Activated CD4-positive, alpha-beta memory T cell treated with anti-CD3 and anti-CD28 coated beads, Interleukin-2, amount 10 ng/mL, durations not matched to agents 7 days and 5 days (primary cell): ENCODE results near the gene FAM20C. TPM values are rescaled to one million over a fixed set of nuclear protein-coding genes. Genes with fewer than 3 reads are reported as not detected.
"Not testable (repeated sequence)": the region's sequence is repeated elsewhere in the genome, so short reads cannot be mapped to it uniquely, and the experiment has no call there.

ENCODE experiments used
- CTCF ChIA-PET: fragments of 350-600 bp; sonication (Branson Sonifier 250); formaldehyde crosslinking; loops from one replicate; lab custom pipeline; 2021; ENCODE audit warnings: antibody characterized with exemption, inconsistent platforms; lab: Charles Lee
- POLR2A ChIA-PET: fragments of 350-600 bp; sonication (Branson Sonifier 250); formaldehyde crosslinking; loops from one replicate; lab custom pipeline; 2021; ENCODE audit warnings: antibody characterized with exemption; lab: Charles Lee
- DNase-seq: peaks from one replicate; pipeline ENCODE4 v3.0.0-alpha.2; 2020
- H3K27ac Mint-ChIP-seq: one replicate; pipeline ENCODE4 v1.8.0; 2021; ENCODE audit warnings: mild to moderate bottlenecking, mixed read lengths
- H3K27me3 Mint-ChIP-seq: one replicate; pipeline ENCODE4 v1.8.0; 2021; ENCODE audit warnings: mixed read lengths
- H3K36me3 Mint-ChIP-seq: one replicate; pipeline ENCODE4 v1.8.0; 2021; ENCODE audit warnings: low read depth, mixed read lengths
- H3K4me1 Mint-ChIP-seq: one replicate; pipeline ENCODE4 v1.8.0; 2021; ENCODE audit warnings: mixed read lengths
- H3K4me3 Mint-ChIP-seq: one replicate; pipeline ENCODE4 v1.8.0; 2021; ENCODE audit warnings: mild to moderate bottlenecking, mixed read lengths
- H3K9me3 Mint-ChIP-seq: one replicate; pipeline ENCODE4 v1.8.0; 2021; ENCODE audit warnings: mixed read lengths
- total RNA-seq, 2 experiments: library from RNA; stranded (reverse); gene quantifications; one replicate each; pipeline ENCODE4 v1.2.3, GENCODE V29; 2021

The FAM20C gene
- total RNA-seq, 2 experiments from 2014 or later: 0.13 TPM; not detected in 1

DNA sequence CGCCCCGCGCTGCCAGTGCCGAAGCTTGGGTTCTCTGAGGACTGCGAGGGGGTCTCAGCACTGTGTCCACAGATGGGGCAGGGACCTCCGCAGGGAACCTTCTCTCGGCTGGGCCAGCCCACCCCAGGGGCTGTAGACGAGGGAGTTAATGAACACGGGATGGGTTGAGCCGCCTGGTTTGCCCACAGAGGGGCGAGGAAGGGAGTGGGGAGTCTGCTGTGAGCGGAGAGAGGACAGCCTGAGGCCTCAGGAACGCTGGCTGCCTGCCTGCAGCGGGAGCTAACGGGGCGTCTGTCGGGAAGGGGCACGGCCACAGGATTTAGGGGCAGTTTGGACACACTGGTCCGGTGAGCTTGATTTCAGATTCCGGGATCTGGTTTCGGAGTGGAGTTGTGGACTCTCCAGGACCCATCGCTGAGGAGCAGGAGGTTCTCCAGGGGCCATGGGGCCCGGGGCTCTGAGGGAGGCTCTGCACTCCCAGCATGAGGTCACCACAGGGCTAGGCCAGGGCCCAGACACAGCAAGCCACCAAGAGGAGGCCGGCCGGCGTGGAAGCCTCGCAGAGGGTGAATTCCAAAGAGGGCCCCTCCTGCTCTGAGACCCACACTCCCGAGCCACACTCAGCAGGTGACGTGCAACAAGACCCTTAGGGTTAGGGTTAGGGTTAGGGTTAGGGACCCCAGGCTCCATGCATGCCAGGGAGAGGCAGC is 19.0 kb upstream of the FAM20C start:
- Mint-ChIP-seq H3K27ac (no peak overlapping the region), H3K9me3 (no peaks in the 10 kb centered on the region), H3K4me3 (no peak overlapping the region), H3K36me3 (no peaks in the 10 kb centered on the region), H3K4me1 (no peaks in the 10 kb centered on the region), H3K27me3 (no peaks in the 10 kb centered on the region)
- POLR2A ChIA-PET: no interaction called here
- CTCF ChIA-PET: no interaction called here
- no peak for DNase-seq

DNA sequence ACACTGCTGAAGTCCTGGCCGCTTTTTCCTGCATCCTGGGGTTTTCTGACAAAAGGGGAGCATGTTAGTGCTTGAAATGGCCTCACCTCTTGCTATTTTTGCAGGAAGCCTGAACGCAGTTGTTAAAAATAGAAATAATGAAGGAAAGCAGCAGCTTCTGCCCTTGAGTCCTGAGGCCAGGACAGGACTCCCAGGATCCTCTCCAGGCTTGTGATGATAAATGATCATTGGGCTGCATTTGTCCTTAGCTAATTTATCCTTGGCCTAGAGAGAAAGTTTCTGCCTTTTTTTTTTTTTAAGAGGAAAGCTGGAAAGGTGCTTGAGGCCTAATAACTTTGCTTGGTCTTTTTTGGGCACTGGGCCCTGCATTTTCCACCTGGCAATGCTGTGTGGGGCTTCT is 17.7 kb upstream of the FAM20C start:
- H3K4me3 Mint-ChIP-seq: no peak overlapping the region

DNA sequence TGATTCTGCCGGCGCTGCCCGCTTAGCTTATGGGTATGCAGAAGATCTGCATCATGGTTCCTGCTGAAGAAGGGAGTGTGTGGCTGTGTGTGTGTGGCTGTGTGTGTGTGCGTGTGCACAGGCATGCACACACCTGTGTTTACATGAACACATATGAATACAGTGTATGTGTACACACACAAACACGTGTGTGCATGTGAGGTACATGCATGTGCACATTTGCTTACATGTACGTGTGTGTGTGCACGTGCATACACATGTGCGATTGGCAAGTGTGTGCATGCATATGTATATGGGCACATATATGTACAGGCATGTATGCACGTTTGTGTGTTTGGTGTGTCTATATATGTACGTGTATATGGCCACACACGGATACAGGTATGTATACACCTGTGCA is 16.4 kb upstream of the FAM20C start:
- ChIA-PET CTCF (no interaction called here), POLR2A (no interaction called here)
- Mint-ChIP-seq H3K4me1 (no peaks in the 10 kb centered on the region), H3K27me3 (no peaks in the 10 kb centered on the region), H3K4me3 (no peak overlapping the region), H3K27ac (no peak overlapping the region), H3K36me3 (no peaks in the 10 kb centered on the region), H3K9me3 (no peaks in the 10 kb centered on the region)
- no peak for DNase-seq

More for the DNA sequence above, 17.7 kb upstream of the FAM20C start:
- Mint-ChIP-seq H3K27me3 (no peaks in the 10 kb centered on the region), H3K4me1 (no peaks in the 10 kb centered on the region), H3K36me3 (no peaks in the 10 kb centered on the region), H3K27ac (no peak overlapping the region), H3K9me3 (no peaks in the 10 kb centered on the region)
- ChIA-PET CTCF (no interaction called here), POLR2A (no interaction called here)
- no peak for DNase-seq

DNA sequence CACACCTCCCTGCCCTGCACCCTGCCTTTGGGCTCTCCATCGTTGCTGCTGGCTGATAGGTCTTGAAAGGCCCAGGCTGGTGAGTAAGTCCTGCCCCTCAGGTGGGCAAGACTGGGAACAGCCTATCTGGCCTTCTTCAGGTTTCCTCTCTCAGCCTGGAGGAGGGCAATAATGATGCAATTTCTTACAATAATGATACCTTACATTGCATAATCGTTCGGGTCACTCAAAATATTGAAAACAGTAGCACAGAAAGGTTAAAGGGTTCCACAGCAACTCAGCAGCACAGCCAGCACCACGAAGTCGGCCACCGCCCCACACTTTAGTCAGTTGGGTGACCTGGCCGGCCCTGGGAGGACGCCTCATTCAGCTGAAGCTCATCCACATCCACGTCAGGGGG is 16.0 kb upstream of the FAM20C start:
- ChIA-PET CTCF (no interaction called here), POLR2A (no interaction called here)
- no peak overlapping the region for H3K27ac Mint-ChIP-seq
- no peaks in the 10 kb centered on the region for H3K9me3 Mint-ChIP-seq
- no peaks in the 10 kb centered on the region for H3K36me3 Mint-ChIP-seq
- no peaks in the 10 kb centered on the region for H3K4me1 Mint-ChIP-seq
- no peak overlapping the region for H3K4me3 Mint-ChIP-seq
- no peaks in the 10 kb centered on the region for H3K27me3 Mint-ChIP-seq
- DNase-seq: no peak

DNA sequence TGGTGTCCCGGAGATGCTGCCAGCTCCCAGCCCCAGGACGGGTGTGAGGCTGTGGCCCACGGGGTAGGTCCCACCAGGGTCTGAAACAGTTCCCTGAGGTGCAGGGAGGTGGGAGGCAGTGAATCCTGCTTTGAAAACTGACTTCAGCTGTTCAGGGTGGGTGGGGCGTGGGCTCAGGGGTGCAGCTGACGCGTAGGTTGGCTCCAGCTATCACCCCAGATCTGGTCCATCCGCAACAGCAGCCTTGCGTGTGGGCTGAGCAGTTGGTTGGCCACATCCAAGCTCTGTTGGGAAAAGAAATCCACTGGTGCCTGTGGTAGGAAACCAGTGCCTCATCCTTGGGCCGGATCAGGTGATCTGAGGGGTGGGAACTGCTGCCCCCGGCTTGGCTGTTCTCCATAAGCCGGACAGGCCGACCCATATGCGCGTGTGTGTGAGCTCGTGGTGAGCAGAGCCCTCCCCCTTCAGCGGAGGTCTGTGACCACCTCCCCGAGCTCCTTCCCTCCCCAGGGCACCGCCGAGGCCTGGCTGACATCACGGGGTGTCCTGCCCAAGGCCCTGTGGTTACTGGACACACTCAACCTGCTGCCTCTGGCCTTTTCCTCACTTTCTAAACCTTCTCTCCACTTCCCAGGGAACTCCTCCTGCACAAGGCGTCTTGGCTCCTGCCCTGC is 15.4 kb upstream of the FAM20C start:
- H3K27ac Mint-ChIP-seq: no peak overlapping the region
- no peak for DNase-seq
- H3K9me3 Mint-ChIP-seq: no peaks in the 10 kb centered on the region
- H3K4me3 Mint-ChIP-seq: no peak overlapping the region
- no peaks in the 10 kb centered on the region for H3K27me3 Mint-ChIP-seq
- no peaks in the 10 kb centered on the region for H3K4me1 Mint-ChIP-seq
- no peaks in the 10 kb centered on the region for H3K36me3 Mint-ChIP-seq
- CTCF ChIA-PET: no interaction called here
- POLR2A ChIA-PET: no interaction called here

DNA sequence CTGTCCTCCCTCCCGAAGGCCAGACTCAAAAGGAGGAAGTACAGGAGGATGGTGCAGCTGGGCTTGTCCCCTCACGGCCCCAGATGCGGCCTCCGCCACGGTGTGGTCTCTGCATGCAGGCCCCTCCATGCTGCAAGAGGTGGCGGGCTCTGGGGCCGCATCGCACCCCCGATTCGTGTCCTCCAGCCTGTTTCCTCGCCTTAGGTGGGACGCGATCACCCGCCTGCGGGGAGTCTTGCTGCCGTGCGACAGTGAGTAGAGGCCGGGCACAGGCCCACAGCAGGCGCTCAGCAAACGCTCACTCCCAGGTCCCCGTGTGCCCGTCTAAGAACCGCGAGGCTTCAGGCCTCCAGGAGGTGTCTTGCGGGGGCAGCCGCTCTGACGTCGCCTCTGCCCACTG is 13.9 kb upstream of the FAM20C start:
- POLR2A ChIA-PET: no interaction called here
- Mint-ChIP-seq H3K9me3 (no peaks in the 10 kb centered on the region), H3K36me3 (no peaks in the 10 kb centered on the region), H3K27me3 (no peaks in the 10 kb centered on the region), H3K4me3 (no peak overlapping the region), H3K4me1 (no peaks in the 10 kb centered on the region), H3K27ac (no peak overlapping the region)
- no peak for DNase-seq
- CTCF ChIA-PET: no interaction called here

DNA sequence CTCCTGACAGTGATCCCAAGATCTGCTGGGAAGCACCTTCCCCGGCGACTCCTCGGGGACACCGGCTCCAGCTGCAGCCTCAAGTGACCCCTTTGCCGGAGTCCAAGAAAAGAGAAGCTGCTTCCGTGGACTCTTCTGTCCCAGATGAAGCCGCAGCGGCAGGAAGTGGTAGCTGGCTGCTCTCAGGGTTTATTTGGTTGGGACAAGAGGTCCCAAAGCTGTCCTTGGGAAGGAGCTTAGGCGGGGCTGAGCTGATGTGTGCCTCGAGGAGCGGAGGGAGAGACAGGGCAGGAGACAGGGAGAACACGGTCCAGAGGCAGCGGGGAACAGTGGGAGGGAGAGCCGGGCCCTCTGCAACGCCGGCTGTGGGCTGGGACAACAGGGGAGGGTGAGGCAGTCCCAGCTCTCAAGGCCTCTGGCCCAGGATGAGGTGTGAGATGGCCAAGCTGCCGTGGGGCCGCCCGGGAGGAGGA is 13.1 kb upstream of the FAM20C start:
- H3K27me3 Mint-ChIP-seq: no peaks in the 10 kb centered on the region
- CTCF ChIA-PET: no interaction called here
- no peak for DNase-seq
- POLR2A ChIA-PET: no interaction called here
- no peak overlapping the region for H3K27ac Mint-ChIP-seq
- H3K4me1 Mint-ChIP-seq: no peaks in the 10 kb centered on the region
- H3K9me3 Mint-ChIP-seq: no peaks in the 10 kb centered on the region
- no peaks in the 10 kb centered on the region for H3K36me3 Mint-ChIP-seq
- no peak overlapping the region for H3K4me3 Mint-ChIP-seq

DNA sequence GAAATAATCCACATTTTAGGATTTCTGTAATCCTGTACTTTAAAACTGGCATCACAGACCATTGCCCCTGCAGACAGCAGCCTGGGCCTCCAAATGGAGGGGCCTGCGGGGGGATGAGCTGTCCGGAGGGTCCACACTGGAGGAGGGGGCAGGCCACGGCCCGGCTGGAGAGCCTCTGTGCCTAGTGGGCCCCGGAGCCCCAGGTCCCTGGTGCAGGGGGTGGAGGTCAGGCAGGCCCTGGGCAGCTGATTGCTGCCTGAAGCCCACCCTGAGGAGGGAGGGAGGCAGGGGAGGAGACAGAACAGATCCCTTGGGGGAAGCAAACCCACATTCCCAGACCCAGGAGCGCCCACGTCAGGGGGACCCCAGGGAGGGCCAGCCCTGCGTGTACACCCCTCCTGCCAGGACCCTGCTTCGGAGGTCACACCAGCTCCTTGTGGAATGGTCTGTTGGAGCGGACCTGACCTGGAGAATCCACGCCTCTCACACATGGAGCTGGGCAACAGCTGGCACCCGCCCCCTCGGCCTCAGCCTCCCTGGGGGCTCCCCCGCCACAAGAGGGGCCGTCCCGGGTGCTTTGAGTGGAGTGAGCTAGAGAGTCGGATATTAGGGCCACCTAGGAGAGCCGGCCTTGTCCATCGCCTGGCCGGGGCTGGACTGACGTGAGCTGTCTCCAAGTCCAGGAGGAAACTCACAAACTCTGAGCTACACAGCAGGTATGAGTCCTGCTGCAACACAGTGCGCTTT is 12.2 kb upstream of the FAM20C start:
- Mint-ChIP-seq H3K4me1 (no peaks in the 10 kb centered on the region), H3K9me3 (no peaks in the 10 kb centered on the region), H3K4me3 (no peak overlapping the region), H3K27ac (no peak overlapping the region), H3K36me3 (no peaks in the 10 kb centered on the region), H3K27me3 (no peaks in the 10 kb centered on the region)
- POLR2A ChIA-PET: no interaction called here
- no peak for DNase-seq
- CTCF ChIA-PET: no interaction called here

DNA sequence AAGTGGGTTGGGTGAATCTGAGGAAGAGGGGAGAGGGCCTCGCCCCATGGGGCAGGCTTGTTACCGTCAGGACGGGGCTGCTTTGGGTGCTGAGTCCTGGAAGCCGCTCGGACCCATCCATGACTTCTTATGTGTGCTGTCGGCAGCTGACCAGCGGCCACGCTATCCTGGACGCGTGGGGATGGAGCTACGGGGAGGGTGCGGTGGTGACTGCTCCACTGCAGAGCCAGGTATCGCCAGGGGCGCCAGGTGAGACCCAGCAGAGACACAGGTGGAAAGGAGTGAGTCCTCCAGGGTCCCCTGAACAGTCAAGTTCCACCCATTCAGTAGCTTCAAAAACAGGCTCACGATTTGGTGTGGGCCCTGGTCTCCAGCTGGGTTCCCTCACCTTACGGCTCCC is 10.6 kb upstream of the FAM20C start:
- Mint-ChIP-seq H3K4me1 (no peaks in the 10 kb centered on the region), H3K9me3 (no peaks in the 10 kb centered on the region), H3K36me3 (no peaks in the 10 kb centered on the region), H3K4me3 (no peak overlapping the region), H3K27ac (no peak overlapping the region), H3K27me3 (no peaks in the 10 kb centered on the region)
- POLR2A ChIA-PET: no interaction called here
- no peak for DNase-seq
- CTCF ChIA-PET: no interaction called here

DNA sequence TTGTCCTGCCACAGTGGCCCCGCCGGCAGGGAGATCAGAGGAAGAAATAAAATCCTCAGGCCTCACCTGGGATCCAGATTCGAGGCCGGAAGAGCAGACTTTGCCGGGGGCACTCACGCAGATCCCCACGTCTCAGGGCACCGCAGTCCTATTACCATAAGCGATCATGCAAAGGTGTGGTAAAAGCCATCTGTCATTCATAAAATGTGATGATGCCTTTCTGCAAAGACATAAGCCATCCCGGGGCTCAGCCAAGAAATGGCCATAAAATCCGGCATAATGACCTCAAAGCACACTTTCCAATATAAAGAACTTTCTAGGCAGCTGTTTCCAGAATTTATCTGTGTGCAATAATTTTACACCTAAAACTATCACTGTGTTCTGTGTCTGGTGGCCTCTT is 9.9 kb upstream of the FAM20C start:
- CTCF ChIA-PET, H3K27me3 Mint-ChIP-seq, H3K4me3 Mint-ChIP-seq, H3K27ac Mint-ChIP-seq, H3K36me3 Mint-ChIP-seq, DNase-seq, H3K4me1 Mint-ChIP-seq, POLR2A ChIA-PET, H3K9me3 Mint-ChIP-seq: not testable (repeated sequence)

DNA sequence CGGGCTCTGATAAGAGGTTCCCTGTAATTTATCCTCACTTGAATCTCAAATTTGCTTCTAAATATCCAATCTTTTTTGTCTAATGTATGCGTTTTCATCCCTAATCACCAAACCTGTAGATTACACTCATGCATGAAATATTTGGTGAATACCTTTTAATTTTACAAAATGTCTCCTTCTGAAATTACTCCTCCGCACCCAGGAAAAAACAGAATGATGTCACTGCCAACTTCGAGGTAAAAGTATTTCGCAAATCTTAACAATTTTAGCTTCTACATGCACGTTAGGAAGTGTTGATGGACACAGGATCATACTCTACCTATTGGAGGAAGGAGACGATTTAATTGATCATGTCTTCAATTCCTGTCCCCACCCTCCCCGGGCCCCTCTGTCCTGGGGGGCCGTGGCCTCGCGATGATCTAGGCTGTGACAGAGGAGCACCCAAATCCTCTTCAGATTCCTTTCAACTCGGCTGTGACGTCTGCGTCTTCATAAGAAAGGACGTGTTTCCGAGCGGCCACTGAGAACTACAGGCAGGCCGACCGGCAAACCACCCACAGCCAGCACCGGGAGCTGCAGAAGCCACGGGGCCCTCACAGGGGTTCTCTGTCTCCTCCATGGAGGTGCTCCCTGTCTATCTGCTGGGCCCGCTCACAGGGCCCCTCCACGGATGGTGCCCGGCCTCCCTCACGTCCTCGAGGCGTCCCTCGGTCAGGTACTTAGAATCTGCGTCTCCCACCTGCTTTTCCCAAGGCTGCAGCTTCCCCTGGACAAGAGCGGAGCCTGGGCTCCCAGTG is 8.7 kb upstream of the FAM20C start:
- Mint-ChIP-seq H3K27me3 (no peaks in the 10 kb centered on the region), H3K27ac (no peak overlapping the region), H3K36me3 (no peaks in the 10 kb centered on the region), H3K9me3 (no peaks in the 10 kb centered on the region), H3K4me3 (no peak overlapping the region), H3K4me1 (no peaks in the 10 kb centered on the region)
- CTCF ChIA-PET: no interaction called here
- no peak for DNase-seq
- POLR2A ChIA-PET: no interaction called here

DNA sequence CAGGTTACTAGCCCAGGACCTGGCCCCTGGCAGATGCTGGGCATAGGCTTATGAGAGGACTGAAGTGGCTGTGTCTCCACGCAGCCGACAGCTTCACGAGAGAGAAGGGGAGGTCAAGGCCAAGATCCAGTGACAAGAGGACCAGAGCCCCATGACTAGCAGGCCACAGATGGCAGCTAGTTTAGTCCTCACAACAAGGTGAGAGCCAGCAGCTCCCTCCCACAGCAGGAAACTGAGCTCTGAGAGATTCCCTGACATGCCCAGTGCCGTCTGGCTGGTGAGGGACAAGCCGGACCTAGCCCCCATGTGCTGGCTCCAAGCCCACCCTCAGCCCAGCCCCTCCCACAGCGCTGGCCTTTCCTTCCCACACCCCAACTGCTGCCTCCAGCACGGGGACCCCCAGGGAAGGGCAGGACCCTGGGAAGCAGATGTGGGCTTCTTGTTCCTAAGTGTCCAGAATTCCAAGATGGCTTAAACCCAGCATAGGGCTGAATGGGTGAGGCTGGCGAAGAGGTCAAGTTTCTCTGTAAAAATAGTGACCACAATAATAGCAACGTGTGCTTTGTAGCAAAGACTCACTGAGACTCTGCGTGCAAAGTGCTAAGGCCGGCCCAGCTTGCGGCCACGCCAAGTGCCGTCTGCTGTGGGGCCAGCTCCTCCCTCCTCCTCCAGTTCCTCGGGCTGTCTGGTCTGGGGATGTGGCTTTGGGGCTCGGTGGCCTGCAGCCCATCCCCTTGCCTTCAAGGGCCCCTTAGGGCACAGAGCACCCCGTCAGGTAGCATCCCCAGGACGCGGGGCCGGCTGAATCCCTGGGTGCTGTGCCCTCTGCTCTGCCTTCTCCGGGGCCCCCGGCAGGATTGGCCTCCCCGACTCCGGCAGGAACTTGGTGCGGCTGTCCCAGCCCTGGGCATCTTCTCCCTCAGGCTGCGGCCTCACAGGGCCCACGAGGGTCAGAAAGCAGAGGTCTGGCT is 7.8 kb upstream of the FAM20C start:
- H3K9me3 Mint-ChIP-seq: no peaks in the 10 kb centered on the region
- ChIA-PET CTCF (no interaction called here), POLR2A (no interaction called here)
- peaks cover 2% of the 10 kb centered on the region for H3K27me3 Mint-ChIP-seq
- no peak overlapping the region for H3K27ac Mint-ChIP-seq
- no peaks in the 10 kb centered on the region for H3K4me1 Mint-ChIP-seq
- H3K36me3 Mint-ChIP-seq: no peaks in the 10 kb centered on the region
- no peak overlapping the region for H3K4me3 Mint-ChIP-seq
- DNase-seq: no peak
